HG02588 (cell line): ENCODE measurements around the gene ATP5MC2.

Experiments
- ATAC-seq: cut with Tn5 transposase; IDR thresholded peaks from one replicate; pipeline ENCODE4 v1.9.1; 2021; ENCODE audit warnings: mild to moderate bottlenecking, moderate library complexity; ENCODE audit not compliant: unreplicated experiment

The ATP5MC2 gene

DNA sequence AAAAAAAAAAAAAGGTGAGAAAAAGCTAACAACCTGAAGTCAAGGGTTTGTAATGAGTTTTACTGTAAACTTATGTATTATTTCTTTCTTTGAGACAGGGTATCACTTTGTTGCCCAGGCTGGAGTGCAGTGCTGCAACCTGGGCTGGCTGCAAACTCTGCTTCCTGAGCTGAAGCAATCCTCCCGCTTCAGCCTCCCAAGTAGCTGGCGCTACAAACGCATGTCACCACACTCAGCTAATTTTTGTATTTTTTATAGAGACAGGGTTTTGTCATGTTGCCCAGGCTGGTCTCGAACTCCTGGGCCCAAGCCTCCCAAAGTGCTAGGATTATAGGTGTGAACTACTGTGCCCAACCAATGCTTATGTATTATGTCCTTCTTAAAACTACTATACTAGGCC lies 58.9 kb downstream of the ATP5MC2 start:
- ATAC-seq = no peak
